Esophagus muscularis mucosa (tissue), 4 donors: ENCODE measurements around the gene C11orf98. TPM values are rescaled to one million over a fixed set of nuclear protein-coding genes. Genes with fewer than 3 reads are reported as not detected.

Experiments
- DNase-seq: peaks from one replicate; pipeline ENCODE4 v3.0.0-alpha.2; 2017; ENCODE audit errors: extremely low spot score
- H3K27ac ChIP-seq, 4 donors: fragments of 200-600 bp; sonication (generic); replicated peaks in 1 of 4; 1 replicate in 3 of 4; 2 replicates in 1 of 4; pipeline ENCODE4 v1.5.1; 2016 to 2019; ENCODE audit warnings: mild to moderate bottlenecking in 1 of 4
- H3K27me3 ChIP-seq, 4 donors: fragments of 200-600 bp; sonication (generic); one replicate each; pipeline versions ENCODE4 v1.5.1 to v1.6.0; 2016 to 2019
- H3K36me3 ChIP-seq, 4 donors: fragments of 200-600 bp; sonication (generic); one replicate each; pipeline ENCODE4 v1.5.1; 2016 to 2019
- H3K4me1 ChIP-seq, 4 donors: fragments of 200-600 bp; sonication (generic); one replicate each; pipeline ENCODE4 v1.5.1; 2016 to 2019
- H3K4me3 ChIP-seq, 4 donors: fragments of 200-600 bp; sonication (generic); 1 replicate in 2 of 4; 2 replicates in 2 of 4; pipeline ENCODE4 v1.5.1; 2016 to 2019; ENCODE audit warnings: mild to moderate bottlenecking in 4 of 4, moderate library complexity in 1 of 4
- H3K9me3 ChIP-seq, 4 donors: fragments of 200-600 bp; sonication (generic); 1 replicate in 3 of 4; 2 replicates in 1 of 4; pipeline ENCODE4 v1.5.1; 2016 to 2019
- EP300 ChIP-seq: sonication (generic); formaldehyde crosslinking; IDR thresholded peaks from one replicate; pipeline ENCODE4 v1.6.1; 2017; ENCODE audit warnings: antibody characterized with exemption
- POLR2A ChIP-seq: fragments of 450-650 bp; IDR thresholded peaks from one replicate; pipeline ENCODE4 v1.6.1; 2017; ENCODE audit warnings: antibody characterized with exemption, moderate library complexity, mild to moderate bottlenecking, low read depth
- POLR2AphosphoS5 ChIP-seq, 2 donors: sonication (generic); formaldehyde crosslinking; IDR thresholded peaks; one replicate each; pipeline ENCODE4 v1.6.1; 2017; ENCODE audit warnings: antibody characterized with exemption in 2 of 2
- WGBS: methylation state at CpG from one replicate; pipeline ENCODE4 v1.1.5; 2018; 5-methylcytosine and 5-hydroxymethylcytosine counted together
- intact Hi-C: fragments of 100-400 bp; cut with DNase I; formaldehyde crosslinking; loops from one replicate; pipeline ENCODE4 v1.15.1; 2023
- total RNA-seq, 4 donors: library from RNA; depleted of rRNA; stranded (reverse); fragments of >200 nt; gene quantifications; one replicate each; pipeline versions ENCODE4 v1.1.0 to v1.2.1, GENCODE V29; 2016
- TF ChIP-seq, protein P1 (sequence below), 3 experiments: fragments of 200-600 bp in 2 of 3; fragments of 450-650 bp in 1 of 3; sonication (generic) in 2 of 3; IDR thresholded peaks; one replicate each; pipeline ENCODE4 v1.5.1; 2017 to 2019; ENCODE audit warnings: antibody characterized with exemption in 3 of 3, mild to moderate bottlenecking in 2 of 3, moderate library complexity in 1 of 3

C11orf98 gene
- 10 to 100 TPM; 23.7 to 38.0 (median 33.0) TPM for total RNA-seq

DNA sequence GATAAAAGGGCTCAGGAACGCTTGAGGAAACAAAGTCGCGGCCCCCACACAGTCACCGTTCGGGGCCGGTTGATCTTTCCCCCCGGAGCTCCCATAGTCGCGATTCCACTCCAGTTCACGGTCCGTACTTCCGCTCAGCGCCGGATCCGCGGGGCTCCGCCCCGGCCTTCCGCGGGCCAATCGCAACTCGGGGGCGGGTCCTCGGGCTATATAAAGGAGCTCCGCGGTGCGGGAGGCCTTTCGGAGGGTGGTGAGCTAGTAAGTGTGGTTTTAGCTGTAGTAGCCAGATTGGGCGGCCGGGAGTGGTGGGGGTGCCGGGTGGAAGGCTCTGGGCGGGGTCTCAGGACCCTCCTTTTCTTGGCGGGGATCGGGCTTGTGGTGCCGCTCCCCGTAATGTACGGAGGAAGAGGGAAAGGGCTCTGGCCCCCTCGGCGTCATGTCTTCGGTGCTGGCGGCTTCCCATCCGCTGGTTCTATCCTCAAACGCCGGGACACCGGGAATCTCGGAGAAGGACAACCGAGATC lies at the start of gene C11orf98, which contains the start of gene CSKMT:
C11orf98 (minus strand) TSS at position 136 of the 524 bp plus-strand sequence; CDS start at position 95, 41 bp downstream.
CSKMT (plus strand) TSS at position 238 of the 524 bp plus-strand sequence. CDS start 568 bp downstream, outside the sequence.
- peak within 1 kb of the TSS; percentile 91 to 97 (median 92) for H3K27ac ChIP-seq
- WGBS, result 2% methylated on average over 9 of the region's 47 CpGs
- H3K36me3 ChIP-seq, result peaks cover 7 to 32% (median 24%) of the 10 kb centered on the region in 4 donors
- peak; percentile 99 for DNase-seq
- TF ChIP-seq POLR2A (peak; percentile 99), EP300 (no peak), POLR2AphosphoS5 (IDR thresholded peaks at IDR 0.05) (peak; percentile 96 to 100)
- H3K27me3 ChIP-seq, result no peaks in the 10 kb centered on the region
- no peaks in the 10 kb centered on the region for H3K9me3 ChIP-seq
- peak within 1 kb of the TSS; percentile 71 to 83 (median 82) for H3K4me3 ChIP-seq
- intact Hi-C loops, result no loop called here
- H3K4me1 ChIP-seq, result peaks cover 31 to 56% (median 46%) of the 10 kb centered on the region in 4 donors

DNA sequence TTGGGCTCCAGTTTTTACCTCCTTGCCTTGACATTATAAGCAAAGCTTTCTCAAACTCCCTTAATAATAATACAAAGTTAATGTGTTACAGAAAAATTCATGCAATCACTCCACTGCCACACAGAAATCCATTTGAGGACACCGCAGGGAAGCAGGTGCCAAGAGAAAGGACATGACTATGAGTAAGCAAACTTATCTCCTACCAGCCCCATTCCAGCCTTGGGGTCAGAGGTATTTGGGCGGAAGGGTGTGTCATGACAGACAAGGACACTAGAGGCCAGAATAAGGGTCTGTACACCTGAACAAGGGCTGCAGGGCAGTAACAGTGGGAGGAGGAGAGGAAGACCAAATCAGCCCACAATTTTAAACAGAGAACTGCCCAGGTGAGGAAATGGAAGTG lies 48.3 kb upstream of the C11orf98 start:
- Histone ChIP-seq H3K27me3 (no peaks in the 10 kb centered on the region), H3K36me3 (peaks cover 56 to 79% (median 78%) of the 10 kb centered on the region in 4 donors), H3K9me3 (no peaks in the 10 kb centered on the region), H3K4me3 (no peak overlapping the region), H3K27ac (peak overlapping the region in 1 of 4 donors; percentile 8), H3K4me1 (peaks cover 17 to 33% (median 24%) of the 10 kb centered on the region in 4 donors)
- no peak for DNase-seq
- intact Hi-C loops, result no loop called here
- WGBS, result 82% methylated on average over 2 of the region's 2 CpGs
- TF ChIP-seq POLR2AphosphoS5 (IDR thresholded peaks at IDR 0.05) (no peak), EP300 (no peak), POLR2A (no peak)
- TF ChIP-seq, protein P1, sequence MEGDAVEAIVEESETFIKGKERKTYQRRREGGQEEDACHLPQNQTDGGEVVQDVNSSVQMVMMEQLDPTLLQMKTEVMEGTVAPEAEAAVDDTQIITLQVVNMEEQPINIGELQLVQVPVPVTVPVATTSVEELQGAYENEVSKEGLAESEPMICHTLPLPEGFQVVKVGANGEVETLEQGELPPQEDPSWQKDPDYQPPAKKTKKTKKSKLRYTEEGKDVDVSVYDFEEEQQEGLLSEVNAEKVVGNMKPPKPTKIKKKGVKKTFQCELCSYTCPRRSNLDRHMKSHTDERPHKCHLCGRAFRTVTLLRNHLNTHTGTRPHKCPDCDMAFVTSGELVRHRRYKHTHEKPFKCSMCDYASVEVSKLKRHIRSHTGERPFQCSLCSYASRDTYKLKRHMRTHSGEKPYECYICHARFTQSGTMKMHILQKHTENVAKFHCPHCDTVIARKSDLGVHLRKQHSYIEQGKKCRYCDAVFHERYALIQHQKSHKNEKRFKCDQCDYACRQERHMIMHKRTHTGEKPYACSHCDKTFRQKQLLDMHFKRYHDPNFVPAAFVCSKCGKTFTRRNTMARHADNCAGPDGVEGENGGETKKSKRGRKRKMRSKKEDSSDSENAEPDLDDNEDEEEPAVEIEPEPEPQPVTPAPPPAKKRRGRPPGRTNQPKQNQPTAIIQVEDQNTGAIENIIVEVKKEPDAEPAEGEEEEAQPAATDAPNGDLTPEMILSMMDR (IDR thresholded peaks at IDR 0.05), result no peak

DNA sequence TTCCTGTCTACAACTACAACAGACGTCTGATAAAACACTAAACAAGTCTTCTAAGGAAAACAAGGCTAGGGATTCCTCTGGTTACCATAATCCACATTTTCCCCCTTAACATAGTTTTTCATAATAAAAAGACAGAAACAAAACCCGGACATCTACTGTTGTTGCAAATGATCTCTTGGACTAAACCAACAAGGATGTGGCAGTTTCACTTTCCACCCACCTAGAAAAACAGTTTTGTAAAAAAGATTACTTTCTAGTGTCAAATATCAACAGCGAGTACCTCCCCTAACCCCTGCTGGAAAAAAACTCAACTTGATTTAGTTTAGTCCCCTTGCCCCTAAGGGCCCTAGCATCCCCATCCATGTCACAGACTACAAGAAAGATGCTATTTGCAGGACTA lies 47.9 kb upstream of the C11orf98 start:
- intact Hi-C loops, result no loop called here
- H3K27me3 ChIP-seq, result no peaks in the 10 kb centered on the region
- peaks cover 52 to 74% (median 73%) of the 10 kb centered on the region in 4 donors for H3K36me3 ChIP-seq
- H3K9me3 ChIP-seq, result no peaks in the 10 kb centered on the region
- H3K27ac ChIP-seq, result no peak overlapping the region
- H3K4me1 ChIP-seq, result peaks cover 19 to 35% (median 26%) of the 10 kb centered on the region in 4 donors
- H3K4me3 ChIP-seq, result no peak overlapping the region
- 64% methylated on average over 3 of the region's 3 CpGs for WGBS
- DNase-seq, result no peak
- TF ChIP-seq POLR2A (no peak), EP300 (no peak), POLR2AphosphoS5 (IDR thresholded peaks at IDR 0.05) (no peak)
- TF ChIP-seq, protein P1 (IDR thresholded peaks at IDR 0.05), result no peak

DNA sequence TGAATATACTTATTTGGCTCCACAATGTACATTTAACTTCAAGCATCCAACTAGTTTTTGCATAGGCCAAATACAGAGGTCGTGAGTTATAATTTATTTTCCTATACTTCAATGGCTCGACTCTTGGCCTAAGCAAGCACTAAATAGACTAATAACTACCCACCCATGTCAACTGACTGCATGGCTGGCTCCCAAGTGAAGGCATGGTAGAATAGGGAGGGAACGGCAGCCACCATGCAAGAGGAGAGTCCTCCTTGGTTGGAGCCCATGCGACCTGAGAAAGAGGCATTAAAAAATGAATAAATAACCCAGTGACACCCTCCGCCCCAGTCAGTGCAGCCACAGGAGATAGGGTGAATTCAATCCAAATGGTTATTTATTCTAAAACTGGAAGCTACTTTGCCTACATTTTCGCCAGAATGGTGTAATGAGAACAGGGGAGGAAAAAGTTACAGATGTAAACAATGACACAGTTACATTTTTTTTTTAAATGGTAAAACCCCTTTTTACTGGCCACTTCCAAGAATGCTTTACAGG lies 47.3 kb upstream of the C11orf98 start:
- H3K27ac ChIP-seq, result no peak overlapping the region
- peaks cover 46 to 69% (median 68%) of the 10 kb centered on the region in 4 donors for H3K36me3 ChIP-seq
- TF ChIP-seq, protein P1 (IDR thresholded peaks at IDR 0.05), result no peak
- 78% methylated on average over 6 of the region's 6 CpGs for WGBS
- H3K9me3 ChIP-seq, result no peaks in the 10 kb centered on the region
- H3K4me1 ChIP-seq, result peaks cover 22 to 36% (median 28%) of the 10 kb centered on the region in 4 donors
- intact Hi-C loops, result no loop called here
- H3K27me3 ChIP-seq, result no peaks in the 10 kb centered on the region
- H3K4me3 ChIP-seq, result no peak overlapping the region
- DNase-seq, result no peak

DNA sequence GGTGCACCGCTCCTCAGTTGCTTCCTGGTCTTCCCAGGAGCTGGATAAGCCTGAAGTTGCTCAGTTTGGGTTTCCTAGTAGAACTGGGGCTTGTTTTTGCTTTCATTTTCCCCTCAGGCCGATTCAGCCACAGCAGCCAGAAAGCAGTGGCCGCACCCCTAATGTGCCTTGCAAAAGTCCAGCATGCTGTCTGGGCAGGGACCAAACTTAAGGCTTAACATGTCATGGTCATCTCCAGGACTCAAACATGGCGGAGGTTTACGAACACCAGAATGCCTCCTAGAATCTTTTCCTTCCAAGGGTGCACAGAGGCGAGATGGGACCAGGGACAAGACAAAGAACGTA lies 45.0 kb upstream of the C11orf98 start:
- H3K4me1 ChIP-seq, result peaks cover 42 to 49% (median 45%) of the 10 kb centered on the region in 4 donors
- H3K27ac ChIP-seq, result peak overlapping the region; percentile 91 to 95 (median 92)
- no peaks in the 10 kb centered on the region for H3K27me3 ChIP-seq
- 58% methylated on average over 6 of the region's 7 CpGs for WGBS
- TF ChIP-seq EP300 (no peak), POLR2AphosphoS5 (IDR thresholded peaks at IDR 0.05) (no peak), POLR2A (no peak)
- TF ChIP-seq, protein P1 (IDR thresholded peaks at IDR 0.05), result no peak
- H3K9me3 ChIP-seq, result no peaks in the 10 kb centered on the region
- peaks cover 24 to 45% (median 44%) of the 10 kb centered on the region in 4 donors for H3K36me3 ChIP-seq
- DNase-seq, result no peak
- intact Hi-C loops, result no loop called here
- peak overlapping the region; percentile 57 to 70 (median 65) for H3K4me3 ChIP-seq
